22Rv1 (cell line): ENCODE results near the gene MELTF.

Source experiments
- ZFX ChIP-seq: fragments of 450-650 bp; IDR thresholded peaks from 2 replicates; pipeline ENCODE4 v1.6.1; 2017; ENCODE audit warnings: antibody characterized with exemption, borderline replicate concordance
- TF ChIP-seq, protein P1 (sequence below): fragments of 450-650 bp; IDR thresholded peaks from 2 replicates; pipeline ENCODE4 v1.5.1; 2017; ENCODE audit warnings: mild to moderate bottlenecking

DNA sequence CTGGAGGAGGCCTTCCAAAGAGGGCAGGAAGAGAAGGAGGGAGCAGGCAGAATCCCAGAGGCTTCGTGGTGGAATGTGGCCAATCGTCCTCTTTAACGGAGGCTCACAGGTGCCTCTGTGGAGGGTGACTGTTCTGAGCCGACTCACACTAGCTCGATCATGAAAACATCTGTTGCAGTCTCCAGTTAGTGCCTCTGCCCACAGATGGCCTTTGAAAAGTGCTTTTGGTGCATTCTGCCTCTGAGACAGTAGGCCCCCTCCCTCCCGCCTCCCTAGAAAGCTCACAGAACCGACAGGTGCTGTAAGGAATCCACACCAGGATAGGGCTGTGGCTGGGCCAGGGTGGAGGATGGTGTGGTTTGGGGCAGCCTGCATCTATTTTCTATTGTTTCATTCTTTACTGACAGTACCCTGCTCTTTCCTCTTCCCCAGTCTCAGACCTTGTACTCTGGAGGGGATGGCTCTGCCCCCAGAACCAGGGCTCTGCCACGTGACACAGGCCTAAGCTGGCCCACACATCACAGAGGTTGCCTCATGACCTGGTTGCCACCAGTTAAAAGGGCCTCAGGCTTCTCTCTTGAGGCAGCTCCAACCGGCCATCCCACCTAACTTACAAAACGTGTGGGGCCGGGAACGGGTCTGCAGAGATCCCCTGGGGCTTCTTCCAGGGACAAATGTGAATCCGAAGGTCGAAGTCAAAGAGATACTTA lies 33.8 kb downstream of the MELTF start:
- TF ChIP-seq ZFX, result no peak
- TF ChIP-seq, protein P1, sequence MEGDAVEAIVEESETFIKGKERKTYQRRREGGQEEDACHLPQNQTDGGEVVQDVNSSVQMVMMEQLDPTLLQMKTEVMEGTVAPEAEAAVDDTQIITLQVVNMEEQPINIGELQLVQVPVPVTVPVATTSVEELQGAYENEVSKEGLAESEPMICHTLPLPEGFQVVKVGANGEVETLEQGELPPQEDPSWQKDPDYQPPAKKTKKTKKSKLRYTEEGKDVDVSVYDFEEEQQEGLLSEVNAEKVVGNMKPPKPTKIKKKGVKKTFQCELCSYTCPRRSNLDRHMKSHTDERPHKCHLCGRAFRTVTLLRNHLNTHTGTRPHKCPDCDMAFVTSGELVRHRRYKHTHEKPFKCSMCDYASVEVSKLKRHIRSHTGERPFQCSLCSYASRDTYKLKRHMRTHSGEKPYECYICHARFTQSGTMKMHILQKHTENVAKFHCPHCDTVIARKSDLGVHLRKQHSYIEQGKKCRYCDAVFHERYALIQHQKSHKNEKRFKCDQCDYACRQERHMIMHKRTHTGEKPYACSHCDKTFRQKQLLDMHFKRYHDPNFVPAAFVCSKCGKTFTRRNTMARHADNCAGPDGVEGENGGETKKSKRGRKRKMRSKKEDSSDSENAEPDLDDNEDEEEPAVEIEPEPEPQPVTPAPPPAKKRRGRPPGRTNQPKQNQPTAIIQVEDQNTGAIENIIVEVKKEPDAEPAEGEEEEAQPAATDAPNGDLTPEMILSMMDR, result no peak
